Ishikawa (cell line): ENCODE measurements around the gene RBM5.

ENCODE experiments used
- CREB1 ChIP-seq: IDR thresholded peaks from 2 replicates; pipeline ENCODE4 v1.6.1; 2012; ENCODE audit warnings: low read depth
- EP300 ChIP-seq: IDR thresholded peaks from 2 replicates; pipeline ENCODE4 v1.6.1; 2012; ENCODE audit warnings: borderline replicate concordance
- FOXM1 ChIP-seq: IDR thresholded peaks from 2 replicates; pipeline ENCODE4 v1.6.1; 2012; ENCODE audit warnings: low read depth, borderline replicate concordance
- MAX ChIP-seq: IDR thresholded peaks from 2 replicates; pipeline ENCODE4 v1.6.1; 2012
- TF ChIP-seq, protein P1 (sequence below): IDR thresholded peaks from 2 replicates; pipeline ENCODE4 v1.6.1; 2012
- TF ChIP-seq, protein P2 (sequence below): IDR thresholded peaks from 2 replicates; pipeline ENCODE4 v1.6.1; 2012; ENCODE audit warnings: low read depth, mild to moderate bottlenecking

DNA sequence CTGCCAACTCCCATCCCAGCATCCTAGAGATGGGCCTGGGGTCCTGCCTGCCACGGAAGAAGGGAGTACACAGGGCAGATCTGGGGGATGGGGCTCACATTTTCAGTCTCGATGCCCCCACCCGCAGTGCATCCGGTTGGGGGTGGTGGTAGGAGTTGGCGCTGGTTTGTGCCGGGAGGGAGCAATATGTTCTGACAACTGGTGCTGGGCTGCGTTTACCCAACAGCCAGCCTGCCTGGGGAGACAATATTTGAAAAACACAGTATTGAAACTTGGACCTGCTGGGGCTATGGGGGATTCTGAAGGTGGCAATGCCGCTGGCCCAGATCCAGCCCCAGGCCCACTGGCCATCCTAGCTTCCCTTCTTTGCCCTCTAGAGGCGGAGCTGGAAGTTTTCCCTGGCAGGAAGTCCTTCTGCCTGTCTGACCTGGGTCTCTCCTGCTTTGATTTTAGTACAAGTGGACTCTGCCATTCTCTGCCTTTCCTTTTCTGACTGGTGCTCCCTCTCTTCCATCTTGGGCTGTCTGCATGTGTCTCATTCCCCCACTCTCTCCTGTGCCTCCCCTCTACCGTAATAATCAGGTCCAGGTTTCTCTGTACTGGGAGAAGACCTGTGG lies 69.9 kb downstream of the RBM5 start:
- TF ChIP-seq FOXM1 (no peak), CREB1 (no peak), MAX (no peak), EP300 (no peak)
- TF ChIP-seq, protein P1, sequence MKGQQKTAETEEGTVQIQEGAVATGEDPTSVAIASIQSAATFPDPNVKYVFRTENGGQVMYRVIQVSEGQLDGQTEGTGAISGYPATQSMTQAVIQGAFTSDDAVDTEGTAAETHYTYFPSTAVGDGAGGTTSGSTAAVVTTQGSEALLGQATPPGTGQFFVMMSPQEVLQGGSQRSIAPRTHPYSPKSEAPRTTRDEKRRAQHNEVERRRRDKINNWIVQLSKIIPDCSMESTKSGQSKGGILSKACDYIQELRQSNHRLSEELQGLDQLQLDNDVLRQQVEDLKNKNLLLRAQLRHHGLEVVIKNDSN = no peak
- TF ChIP-seq, protein P2, sequence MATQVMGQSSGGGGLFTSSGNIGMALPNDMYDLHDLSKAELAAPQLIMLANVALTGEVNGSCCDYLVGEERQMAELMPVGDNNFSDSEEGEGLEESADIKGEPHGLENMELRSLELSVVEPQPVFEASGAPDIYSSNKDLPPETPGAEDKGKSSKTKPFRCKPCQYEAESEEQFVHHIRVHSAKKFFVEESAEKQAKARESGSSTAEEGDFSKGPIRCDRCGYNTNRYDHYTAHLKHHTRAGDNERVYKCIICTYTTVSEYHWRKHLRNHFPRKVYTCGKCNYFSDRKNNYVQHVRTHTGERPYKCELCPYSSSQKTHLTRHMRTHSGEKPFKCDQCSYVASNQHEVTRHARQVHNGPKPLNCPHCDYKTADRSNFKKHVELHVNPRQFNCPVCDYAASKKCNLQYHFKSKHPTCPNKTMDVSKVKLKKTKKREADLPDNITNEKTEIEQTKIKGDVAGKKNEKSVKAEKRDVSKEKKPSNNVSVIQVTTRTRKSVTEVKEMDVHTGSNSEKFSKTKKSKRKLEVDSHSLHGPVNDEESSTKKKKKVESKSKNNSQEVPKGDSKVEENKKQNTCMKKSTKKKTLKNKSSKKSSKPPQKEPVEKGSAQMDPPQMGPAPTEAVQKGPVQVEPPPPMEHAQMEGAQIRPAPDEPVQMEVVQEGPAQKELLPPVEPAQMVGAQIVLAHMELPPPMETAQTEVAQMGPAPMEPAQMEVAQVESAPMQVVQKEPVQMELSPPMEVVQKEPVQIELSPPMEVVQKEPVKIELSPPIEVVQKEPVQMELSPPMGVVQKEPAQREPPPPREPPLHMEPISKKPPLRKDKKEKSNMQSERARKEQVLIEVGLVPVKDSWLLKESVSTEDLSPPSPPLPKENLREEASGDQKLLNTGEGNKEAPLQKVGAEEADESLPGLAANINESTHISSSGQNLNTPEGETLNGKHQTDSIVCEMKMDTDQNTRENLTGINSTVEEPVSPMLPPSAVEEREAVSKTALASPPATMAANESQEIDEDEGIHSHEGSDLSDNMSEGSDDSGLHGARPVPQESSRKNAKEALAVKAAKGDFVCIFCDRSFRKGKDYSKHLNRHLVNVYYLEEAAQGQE = no peak
